Smooth muscle cell (in vitro differentiated cells): ENCODE results near the gene PLXNA1. TPM values are rescaled to one million over a fixed set of nuclear protein-coding genes. Genes with fewer than 3 reads are reported as not detected.

Experiments used
- DNase-seq: peaks from one replicate; lab custom pipeline; 2025; ENCODE audit not compliant: unreplicated experiment; lab: John Stamatoyannopoulos, UW
- H2AFZ ChIP-seq: fragments of 200-600 bp; sonication (generic); 2 replicates; pipeline ENCODE4 v1.6.0; 2016; ENCODE audit warnings: antibody characterized with exemption, low read depth, mild to moderate bottlenecking
- H3F3A ChIP-seq: fragments of 200-600 bp; sonication (generic); 2 replicates; pipeline ENCODE4 v1.6.0; 2017; ENCODE audit warnings: antibody characterized with exemption, low read depth
- H3K27ac ChIP-seq: fragments of 200-600 bp; sonication (generic); 2 replicates; pipeline ENCODE4 v1.5.1; 2016; ENCODE audit warnings: low read depth, mild to moderate bottlenecking
- H3K27me3 ChIP-seq: fragments of 200-600 bp; sonication (generic); 2 replicates; pipeline ENCODE4 v1.6.1; 2016; ENCODE audit warnings: low read depth, mild to moderate bottlenecking
- H3K36me3 ChIP-seq: fragments of 200-600 bp; sonication (generic); 2 replicates; pipeline ENCODE4 v1.5.1; 2016; ENCODE audit warnings: low read depth
- H3K4me1 ChIP-seq: fragments of 200-600 bp; sonication (generic); 2 replicates; pipeline ENCODE4 v1.5.1; 2016; ENCODE audit warnings: low read depth
- H3K4me2 ChIP-seq: fragments of 200-600 bp; sonication (generic); 2 replicates; pipeline ENCODE4 v1.6.0; 2016; ENCODE audit warnings: mild to moderate bottlenecking
- H3K4me3 ChIP-seq: fragments of 200-600 bp; sonication (generic); 2 replicates; pipeline ENCODE4 v1.5.1; 2016; ENCODE audit warnings: mild to moderate bottlenecking
- H3K79me2 ChIP-seq: fragments of 200-600 bp; sonication (generic); 2 replicates; pipeline ENCODE4 v1.6.0; 2016; ENCODE audit warnings: low read depth, mild to moderate bottlenecking
- H3K9ac ChIP-seq: fragments of 200-600 bp; sonication (generic); 2 replicates; pipeline ENCODE4 v1.6.0; 2016; ENCODE audit warnings: low read depth
- H3K9me3 ChIP-seq: fragments of 200-600 bp; sonication (generic); replicated peaks from 2 replicates; pipeline ENCODE4 v1.5.1; 2016; ENCODE audit warnings: low read depth
- H4K20me1 ChIP-seq: fragments of 200-600 bp; sonication (generic); 2 replicates; pipeline ENCODE4 v1.6.0; 2016; ENCODE audit warnings: low read depth
- WGBS: methylation state at CpG from one replicate; pipeline ENCODE4 v1.1.7; 2016; ENCODE audit warnings: low lambda C conversion rate; 5-methylcytosine and 5-hydroxymethylcytosine counted together
- polyA plus RNA-seq: library from polyadenylated mRNA; unstranded; fragments of >200 nt; fragmentation: Nextera tagmentation; extraction: Ambion mirVana; gene quantifications from 2 replicates; pipeline ENCODE4 v1.2.1, GENCODE V29; 2016
- total RNA-seq: library from RNA; depleted of rRNA; stranded (reverse); fragments of >200 nt; gene quantifications from 2 replicates; pipeline ENCODE4 v1.2.3, GENCODE V29; 2014
- TF ChIP-seq, protein P1 (sequence below): fragments of 200-600 bp; sonication (generic); IDR thresholded peaks from 2 replicates; pipeline ENCODE4 v1.5.1; 2017; ENCODE audit warnings: borderline replicate concordance, mild to moderate bottlenecking, antibody characterized with exemption; ENCODE audit not compliant: insufficient read depth, poor library complexity, severe bottlenecking

Gene PLXNA1
- total and polyA plus RNA-seq, 2 experiments from 2014 or later: 37.9 to 50.8 TPM

DNA sequence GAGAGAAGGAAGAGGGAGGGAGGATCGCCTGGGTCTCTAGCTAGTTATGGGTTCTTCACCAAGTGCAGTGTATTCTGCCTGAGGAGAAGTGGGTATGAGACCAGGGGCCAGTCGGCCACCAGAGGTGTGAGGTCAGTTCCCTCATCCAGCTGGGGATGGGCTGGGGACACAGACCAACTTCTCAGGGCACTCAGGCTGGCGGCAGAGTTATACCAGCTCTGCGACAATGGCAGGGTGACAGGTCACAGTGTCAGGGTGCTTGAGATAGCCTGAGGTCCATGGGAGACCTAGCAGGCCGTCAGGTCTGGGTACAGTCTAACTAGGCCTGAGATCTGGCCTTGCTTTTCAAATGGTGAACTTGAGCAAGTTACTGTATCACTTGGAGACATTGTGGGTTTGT is 31.4 kb upstream of the PLXNA1 start:
- Histone ChIP-seq H4K20me1 (no peaks in the 10 kb centered on the region), H3K4me2 (no peak overlapping the region), H3K9me3 (no peaks in the 10 kb centered on the region), H3K27ac (no peak overlapping the region), H3K9ac (no peak overlapping the region), H3K79me2 (no peaks in the 10 kb centered on the region), H3K27me3 (no peaks in the 10 kb centered on the region), H2AFZ (no peak overlapping the region), H3K4me3 (no peak overlapping the region), H3K36me3 (no peaks in the 10 kb centered on the region), H3F3A (no peaks in the 10 kb centered on the region), H3K4me1 (no peaks in the 10 kb centered on the region)
- TF ChIP-seq, protein P1, sequence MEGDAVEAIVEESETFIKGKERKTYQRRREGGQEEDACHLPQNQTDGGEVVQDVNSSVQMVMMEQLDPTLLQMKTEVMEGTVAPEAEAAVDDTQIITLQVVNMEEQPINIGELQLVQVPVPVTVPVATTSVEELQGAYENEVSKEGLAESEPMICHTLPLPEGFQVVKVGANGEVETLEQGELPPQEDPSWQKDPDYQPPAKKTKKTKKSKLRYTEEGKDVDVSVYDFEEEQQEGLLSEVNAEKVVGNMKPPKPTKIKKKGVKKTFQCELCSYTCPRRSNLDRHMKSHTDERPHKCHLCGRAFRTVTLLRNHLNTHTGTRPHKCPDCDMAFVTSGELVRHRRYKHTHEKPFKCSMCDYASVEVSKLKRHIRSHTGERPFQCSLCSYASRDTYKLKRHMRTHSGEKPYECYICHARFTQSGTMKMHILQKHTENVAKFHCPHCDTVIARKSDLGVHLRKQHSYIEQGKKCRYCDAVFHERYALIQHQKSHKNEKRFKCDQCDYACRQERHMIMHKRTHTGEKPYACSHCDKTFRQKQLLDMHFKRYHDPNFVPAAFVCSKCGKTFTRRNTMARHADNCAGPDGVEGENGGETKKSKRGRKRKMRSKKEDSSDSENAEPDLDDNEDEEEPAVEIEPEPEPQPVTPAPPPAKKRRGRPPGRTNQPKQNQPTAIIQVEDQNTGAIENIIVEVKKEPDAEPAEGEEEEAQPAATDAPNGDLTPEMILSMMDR: no peak
- WGBS: 97% methylated on average over 5 of the region's 5 CpGs
- no peak for DNase-seq

DNA sequence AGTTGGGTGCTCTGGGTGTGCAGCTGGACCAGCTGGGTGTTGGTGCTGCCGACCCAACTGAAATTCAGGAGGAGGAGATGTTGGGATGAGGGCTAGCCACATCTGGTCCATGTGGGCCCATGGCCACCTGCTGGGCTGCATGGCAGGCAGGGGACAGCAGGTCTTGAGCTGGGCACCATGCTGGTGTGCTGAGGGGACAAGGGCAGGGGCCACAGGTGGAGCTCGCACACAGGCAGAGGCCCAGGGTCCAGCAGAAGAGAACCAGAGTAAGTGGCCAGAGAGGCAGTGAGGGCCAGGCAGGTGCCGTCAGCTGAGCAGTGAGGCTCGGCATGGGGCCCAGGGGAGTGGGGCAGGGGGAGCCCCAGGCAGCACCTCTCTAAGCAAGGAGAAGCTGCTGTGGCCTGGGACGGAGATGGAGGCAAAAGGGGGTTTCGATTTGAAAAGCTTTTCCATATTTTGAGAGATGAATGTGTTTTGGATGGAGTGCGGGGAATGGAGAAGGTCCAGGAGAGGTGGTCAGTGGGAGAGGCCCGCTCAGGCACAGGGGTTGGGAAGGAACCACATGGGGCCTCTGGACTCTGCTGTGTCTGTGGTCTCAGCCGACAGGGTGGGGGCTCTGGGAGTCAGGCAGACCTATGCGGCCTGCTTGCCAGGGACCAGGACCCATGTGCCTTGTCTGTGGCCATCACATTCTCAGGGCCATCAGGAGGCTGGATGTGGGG is 30.5 kb upstream of the PLXNA1 start:
- Histone ChIP-seq H3K36me3 (no peaks in the 10 kb centered on the region), H3F3A (no peaks in the 10 kb centered on the region), H3K79me2 (no peaks in the 10 kb centered on the region), H3K27ac (no peak overlapping the region), H3K4me3 (no peak overlapping the region), H3K27me3 (no peaks in the 10 kb centered on the region), H3K9ac (no peak overlapping the region), H3K4me2 (no peak overlapping the region), H3K4me1 (no peaks in the 10 kb centered on the region), H3K9me3 (no peaks in the 10 kb centered on the region), H2AFZ (no peak overlapping the region), H4K20me1 (no peaks in the 10 kb centered on the region)
- WGBS: 94% methylated on average over 10 of the region's 10 CpGs
- TF ChIP-seq, protein P1: no peak
- DNase-seq: no peak

DNA sequence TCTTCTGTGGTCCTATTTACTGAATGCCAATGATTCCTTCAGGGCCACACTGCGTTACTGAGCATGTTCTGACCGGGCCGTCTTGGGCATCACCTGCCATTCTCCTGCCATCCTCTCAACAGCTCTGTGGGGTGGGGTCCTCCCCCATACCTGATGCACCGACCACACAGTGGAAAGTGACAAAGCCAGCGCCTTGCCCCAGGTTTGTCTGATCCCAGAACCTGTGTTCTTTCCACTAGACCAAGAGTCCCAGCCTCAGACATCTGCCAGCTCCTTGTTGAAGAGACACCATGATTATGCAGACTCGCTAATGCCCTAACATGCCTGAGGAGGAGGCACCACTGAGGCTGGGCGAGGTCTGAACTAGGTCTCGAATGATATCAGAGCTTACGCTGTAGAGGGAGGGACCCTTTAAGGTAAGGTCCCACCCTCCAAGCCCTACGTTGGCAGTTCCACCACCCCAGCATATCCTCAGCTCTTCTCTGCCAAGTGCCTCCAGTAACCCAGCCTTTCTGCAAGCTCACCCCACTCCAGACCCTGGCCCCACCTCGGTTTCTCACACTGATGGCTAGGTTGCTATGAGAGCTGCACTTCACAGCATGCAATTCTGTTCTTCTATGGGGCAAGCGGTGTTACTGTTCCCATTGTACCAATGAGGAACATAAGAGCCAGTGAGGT is 29.8 kb upstream of the PLXNA1 start:
- Histone ChIP-seq H3F3A (no peaks in the 10 kb centered on the region), H3K4me2 (no peak overlapping the region), H2AFZ (no peak overlapping the region), H3K4me1 (no peaks in the 10 kb centered on the region), H3K27ac (no peak overlapping the region), H3K9ac (no peak overlapping the region), H4K20me1 (no peaks in the 10 kb centered on the region), H3K27me3 (no peaks in the 10 kb centered on the region), H3K4me3 (no peak overlapping the region), H3K9me3 (no peaks in the 10 kb centered on the region), H3K79me2 (no peaks in the 10 kb centered on the region), H3K36me3 (no peaks in the 10 kb centered on the region)
- TF ChIP-seq, protein P1: no peak
- 98% methylated on average over 12 of the region's 12 CpGs for WGBS
- DNase-seq: no peak
